Neural cell (in vitro differentiated cells): ENCODE measurements around the gene HJURP.

Experiments
- EP300 ChIP-seq: fragments of 450-650 bp; conservative IDR thresholded peaks from 2 replicates; pipeline ENCODE4 v1.6.1; 2014; ENCODE audit warnings: antibody characterized with exemption, mild to moderate bottlenecking, moderate library complexity; ENCODE audit not compliant: poor library complexity, severe bottlenecking
- EZH2 ChIP-seq: fragments of 200-600, 300-800 bp; shearing (Covaris generic), sonication (generic); IDR thresholded peaks from 2 replicates; pipeline ENCODE4 v1.6.1; 2014; ENCODE audit warnings: antibody characterized with exemption, low read length, borderline replicate concordance, mild to moderate bottlenecking; ENCODE audit not compliant: insufficient read depth, poor library complexity, severe bottlenecking
- MXI1 ChIP-seq: fragments of 450-650 bp; conservative IDR thresholded peaks from 2 replicates; pipeline ENCODE4 v1.6.1; 2014; ENCODE audit warnings: antibody characterized with exemption, mild to moderate bottlenecking; ENCODE audit not compliant: poor library complexity, severe bottlenecking
- POLR2AphosphoS5 ChIP-seq: IDR thresholded peaks from 2 replicates; pipeline ENCODE4 v1.6.1; 2012
- RAD21 ChIP-seq: fragments of 450-650 bp; conservative IDR thresholded peaks from 2 replicates; pipeline ENCODE4 v1.6.1; 2014; ENCODE audit warnings: antibody characterized with exemption, mild to moderate bottlenecking, moderate library complexity
- SMC3 ChIP-seq: fragments of 450-650 bp; conservative IDR thresholded peaks from 2 replicates; pipeline ENCODE4 v1.6.1; 2014; ENCODE audit warnings: antibody characterized with exemption, mild to moderate bottlenecking, moderate library complexity; ENCODE audit not compliant: poor library complexity
- TAF1 ChIP-seq: IDR thresholded peaks from 2 replicates; pipeline ENCODE4 v1.6.1; 2012; ENCODE audit warnings: low read depth
- TF ChIP-seq, protein P1 (sequence below): fragments of 450-650 bp; IDR thresholded peaks from 2 replicates; pipeline ENCODE4 v1.5.1; 2014; ENCODE audit warnings: antibody characterized with exemption, mild to moderate bottlenecking, moderate library complexity; ENCODE audit not compliant: poor library complexity, severe bottlenecking

DNA sequence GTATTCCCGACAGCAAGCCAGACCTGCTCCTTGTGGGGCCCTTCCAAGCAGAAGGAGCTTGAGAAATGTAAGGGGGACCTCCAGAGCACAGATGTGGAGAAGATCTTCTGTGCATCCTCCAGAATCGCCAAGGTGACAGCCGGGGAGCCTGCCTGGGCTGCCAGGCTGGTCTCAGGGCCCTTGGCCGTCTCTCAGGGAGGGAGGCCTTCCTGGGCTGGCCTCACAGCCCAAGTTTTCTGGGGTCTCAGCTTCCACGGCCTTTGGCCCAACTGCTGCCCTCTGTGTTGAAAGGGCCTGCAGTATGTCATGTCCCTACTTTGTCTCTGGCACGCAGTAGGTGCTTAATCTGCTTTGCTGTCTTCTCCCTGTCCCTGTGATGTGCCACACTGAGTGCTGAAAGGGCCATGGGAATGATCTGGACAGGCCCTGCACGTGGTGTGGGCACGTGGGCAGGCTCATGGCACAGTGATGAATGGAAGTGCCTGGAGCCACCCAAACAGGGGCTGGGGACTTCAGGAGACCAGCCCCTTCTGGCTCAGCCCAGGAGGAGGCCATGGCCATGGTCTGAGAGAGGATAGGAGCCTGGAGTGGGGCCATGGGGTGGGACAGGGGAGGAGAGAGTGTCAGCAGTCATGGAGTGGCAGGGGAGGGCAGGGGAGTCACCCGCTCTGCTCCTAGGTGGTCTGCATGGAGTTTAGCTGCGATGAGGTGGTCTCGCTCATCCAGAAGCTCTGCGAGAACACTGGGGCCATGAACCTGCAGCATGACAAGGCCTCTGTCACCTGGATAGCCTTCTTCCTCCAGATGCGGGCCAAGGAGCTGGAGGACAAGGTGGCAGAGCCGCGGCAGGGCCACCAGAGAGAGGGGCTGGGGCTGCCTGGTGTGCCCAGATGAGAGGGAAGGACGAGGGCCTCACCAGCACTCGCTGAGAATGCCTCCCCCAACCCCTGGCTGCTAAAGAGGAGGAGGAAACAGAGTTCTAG is 35.4 kb downstream of the HJURP start:
- TF ChIP-seq, protein P1, sequence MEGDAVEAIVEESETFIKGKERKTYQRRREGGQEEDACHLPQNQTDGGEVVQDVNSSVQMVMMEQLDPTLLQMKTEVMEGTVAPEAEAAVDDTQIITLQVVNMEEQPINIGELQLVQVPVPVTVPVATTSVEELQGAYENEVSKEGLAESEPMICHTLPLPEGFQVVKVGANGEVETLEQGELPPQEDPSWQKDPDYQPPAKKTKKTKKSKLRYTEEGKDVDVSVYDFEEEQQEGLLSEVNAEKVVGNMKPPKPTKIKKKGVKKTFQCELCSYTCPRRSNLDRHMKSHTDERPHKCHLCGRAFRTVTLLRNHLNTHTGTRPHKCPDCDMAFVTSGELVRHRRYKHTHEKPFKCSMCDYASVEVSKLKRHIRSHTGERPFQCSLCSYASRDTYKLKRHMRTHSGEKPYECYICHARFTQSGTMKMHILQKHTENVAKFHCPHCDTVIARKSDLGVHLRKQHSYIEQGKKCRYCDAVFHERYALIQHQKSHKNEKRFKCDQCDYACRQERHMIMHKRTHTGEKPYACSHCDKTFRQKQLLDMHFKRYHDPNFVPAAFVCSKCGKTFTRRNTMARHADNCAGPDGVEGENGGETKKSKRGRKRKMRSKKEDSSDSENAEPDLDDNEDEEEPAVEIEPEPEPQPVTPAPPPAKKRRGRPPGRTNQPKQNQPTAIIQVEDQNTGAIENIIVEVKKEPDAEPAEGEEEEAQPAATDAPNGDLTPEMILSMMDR, result no peak
- no peak for TF ChIP-seq MXI1
- no peak for TF ChIP-seq SMC3
- no peak for TF ChIP-seq POLR2AphosphoS5
- no peak for TF ChIP-seq TAF1
- TF ChIP-seq EP300, result no peak
- no peak for TF ChIP-seq EZH2
- TF ChIP-seq RAD21, result no peak
